NCI-H2081 treated with DMSO at 0.1 percent for 48 hours (cell line): ENCODE data around the gene RAPGEF3.

ENCODE experiments used
- DNase-seq: peaks from one replicate; lab custom pipeline; 2025; lab: John Stamatoyannopoulos, UW

Gene RAPGEF3

GRCh38 chr12:47757364-47757839 is 1.3 kb downstream of the RAPGEF3 start:
- no peak for DNase-seq

DNA sequence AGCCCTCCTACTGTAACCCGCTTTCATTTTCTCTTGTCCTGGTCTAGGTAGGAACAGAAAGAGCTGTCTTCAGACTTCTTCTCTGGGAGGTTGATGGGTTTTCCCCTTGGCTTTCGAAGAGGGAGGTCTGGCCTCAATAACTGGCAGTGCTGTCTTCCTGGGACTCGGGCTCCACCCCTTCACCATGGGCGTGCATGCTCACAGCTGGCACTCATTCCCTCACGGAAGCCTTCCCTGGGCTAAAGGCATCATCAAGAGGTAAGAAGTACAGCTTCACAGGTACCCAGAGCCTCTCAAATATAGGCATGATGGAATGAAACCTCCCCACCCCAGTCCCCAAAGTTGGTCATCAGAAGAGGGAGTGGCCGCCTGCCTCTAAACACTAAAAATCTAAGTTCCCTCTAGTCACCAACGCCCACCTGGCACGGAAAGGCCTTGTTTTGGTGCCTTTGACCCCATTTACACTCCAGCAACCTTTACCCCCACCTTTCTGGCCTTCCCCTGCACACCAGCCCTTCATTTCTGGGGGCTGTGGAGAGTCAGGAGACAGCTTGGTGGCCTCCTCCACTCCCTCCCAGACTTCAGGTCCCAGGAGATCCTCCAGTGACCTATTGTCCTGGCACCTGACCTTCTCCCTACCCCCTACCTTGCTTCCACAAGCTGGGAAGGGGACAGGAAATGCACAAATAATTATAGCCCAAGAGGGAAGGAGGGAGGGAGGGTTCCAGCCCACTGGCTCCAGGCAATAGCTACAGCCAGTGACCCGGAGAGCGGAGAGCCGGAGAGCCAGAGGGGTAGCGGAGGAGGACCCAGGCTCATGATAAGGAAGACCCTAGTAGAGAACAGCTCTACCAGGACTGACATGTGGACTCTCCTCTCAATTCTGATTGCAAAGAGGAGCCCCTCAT is 2.8 kb downstream of the RAPGEF3 start:
- no peak for DNase-seq

- no peak for DNase-seq
These were observed 3.8 kb downstream of the RAPGEF3 start for GRCh38 chr12:47754881-47755280.

- no peak for DNase-seq
These were observed 4.6 kb downstream of the RAPGEF3 start for GRCh38 chr12:47754126-47754525.

DNA sequence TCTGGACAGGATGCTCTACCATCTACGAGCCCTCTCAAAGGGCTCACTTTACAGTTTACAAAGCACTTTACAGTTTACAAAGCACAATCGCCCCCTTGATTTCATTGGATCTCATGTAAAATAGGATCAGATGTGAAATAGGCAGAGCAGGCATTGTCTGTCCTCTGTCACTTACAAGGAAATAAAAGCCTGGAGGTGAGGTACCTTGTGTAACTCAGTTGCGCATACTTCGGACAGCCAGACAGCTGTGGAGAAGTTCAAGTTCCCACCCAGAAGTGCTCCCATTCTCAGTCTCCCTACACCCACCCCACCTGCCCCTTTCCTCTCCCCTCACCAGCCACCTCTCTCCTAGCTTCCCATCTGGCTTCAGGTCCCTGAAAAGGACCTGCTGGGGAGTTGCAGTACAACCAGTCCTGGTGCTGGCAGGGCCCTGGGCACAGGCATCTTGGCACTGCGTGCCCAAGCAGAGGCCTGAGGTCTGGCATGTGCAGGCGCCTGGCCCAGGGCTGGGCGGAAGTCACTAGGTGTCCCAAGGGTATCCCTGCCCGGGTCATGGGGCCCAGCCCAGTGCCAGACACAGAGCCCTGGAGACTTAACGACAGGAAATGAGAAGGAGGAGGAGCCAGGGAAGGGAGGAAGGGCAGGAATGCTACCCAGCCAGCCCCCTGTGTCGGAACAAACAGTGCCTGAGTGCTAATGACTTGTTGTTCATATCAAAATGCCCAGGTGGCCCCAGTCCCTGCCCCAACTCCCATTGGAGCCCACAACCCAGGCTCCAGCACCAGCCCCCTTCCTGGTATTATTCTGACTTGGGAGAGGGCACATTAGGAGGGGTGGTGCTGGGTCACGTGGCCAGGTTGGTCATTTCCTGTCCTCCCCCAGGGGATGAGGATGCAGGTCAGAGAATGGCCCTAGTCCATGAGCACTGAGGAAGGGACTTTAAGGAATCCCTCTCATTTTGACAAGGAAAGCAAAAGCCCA is 5.4 kb downstream of the RAPGEF3 start:
- no peak for DNase-seq

- DNase-seq, result no peak
These were observed 6.1 kb downstream of the RAPGEF3 start for GRCh38 chr12:47752552-47752951.

GRCh38 chr12:47752121-47752520 is 6.6 kb downstream of the RAPGEF3 start:
- DNase-seq, result no peak

- no peak for DNase-seq
These were observed 7.1 kb downstream of the RAPGEF3 start for GRCh38 chr12:47751561-47751960.

DNA sequence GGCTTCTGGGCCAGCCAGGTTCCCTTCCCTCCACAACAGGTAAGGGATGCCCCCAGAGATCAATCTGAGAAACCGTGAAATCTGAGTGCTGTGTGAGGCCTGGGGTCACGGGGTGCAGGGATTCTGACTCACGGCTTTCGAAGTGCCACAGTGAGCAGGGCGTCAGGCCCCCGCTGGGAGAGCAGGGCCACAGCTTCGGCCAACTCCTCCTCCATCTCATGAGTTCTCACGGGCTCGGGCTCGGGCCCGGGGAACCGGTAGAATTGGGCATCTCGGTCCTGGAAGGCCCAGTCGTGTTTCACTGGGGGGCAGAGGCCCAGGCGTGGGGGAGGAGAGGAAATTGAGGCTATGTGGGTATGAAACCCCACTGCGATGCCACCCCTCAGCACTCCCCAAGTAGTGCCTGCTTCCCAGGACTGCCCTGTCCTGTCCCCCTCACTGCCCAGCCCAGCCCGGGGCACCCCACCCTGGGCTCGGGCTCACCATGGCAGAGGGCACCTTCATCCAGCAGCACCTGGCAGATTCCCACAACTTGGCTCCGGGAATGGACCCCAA is 7.7 kb downstream of the RAPGEF3 start:
- no peak for DNase-seq

DNA sequence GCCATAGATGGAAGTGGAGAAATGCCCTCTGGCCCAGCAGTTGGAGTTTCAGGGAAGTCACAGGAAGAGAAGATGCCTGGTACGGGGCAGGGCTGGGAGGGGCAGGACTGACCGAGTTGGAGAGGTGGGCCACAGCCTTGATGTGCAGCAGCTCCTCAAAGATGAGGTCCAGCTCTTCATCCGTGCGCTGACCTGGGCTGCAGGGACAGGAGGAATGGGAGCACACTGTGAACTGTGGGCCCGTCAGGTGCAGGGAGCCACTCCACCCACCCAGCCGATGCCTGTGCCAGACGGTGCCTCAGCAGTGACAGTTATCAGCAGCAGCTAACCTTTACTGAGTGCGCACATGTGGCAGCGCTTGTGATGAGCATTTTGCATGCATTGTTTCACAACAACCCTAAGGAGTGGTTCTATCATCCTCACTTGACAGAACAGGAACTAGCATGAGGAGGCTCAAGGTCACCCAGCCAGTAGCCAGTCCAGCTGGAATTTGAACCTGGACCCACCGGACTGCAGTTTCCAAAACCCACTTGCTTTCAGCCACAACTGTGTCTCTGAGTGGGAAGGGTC is 8.4 kb downstream of the RAPGEF3 start:
- no peak for DNase-seq

- no peak for DNase-seq
These were observed 9.8 kb downstream of the RAPGEF3 start for GRCh38 chr12:47748899-47749298.

GRCh38 chr12:47748507-47748828 is 10.2 kb downstream of the RAPGEF3 start:
- DNase-seq, result no peak

- DNase-seq, result no peak
These were observed 10.8 kb downstream of the RAPGEF3 start for GRCh38 chr12:47747596-47748506.

GRCh38 chr12:47747126-47747525 is 11.6 kb downstream of the RAPGEF3 start:
- DNase-seq, result no peak

GRCh38 chr12:47746523-47746922 is 12.2 kb downstream of the RAPGEF3 start:
- no peak for DNase-seq

DNA sequence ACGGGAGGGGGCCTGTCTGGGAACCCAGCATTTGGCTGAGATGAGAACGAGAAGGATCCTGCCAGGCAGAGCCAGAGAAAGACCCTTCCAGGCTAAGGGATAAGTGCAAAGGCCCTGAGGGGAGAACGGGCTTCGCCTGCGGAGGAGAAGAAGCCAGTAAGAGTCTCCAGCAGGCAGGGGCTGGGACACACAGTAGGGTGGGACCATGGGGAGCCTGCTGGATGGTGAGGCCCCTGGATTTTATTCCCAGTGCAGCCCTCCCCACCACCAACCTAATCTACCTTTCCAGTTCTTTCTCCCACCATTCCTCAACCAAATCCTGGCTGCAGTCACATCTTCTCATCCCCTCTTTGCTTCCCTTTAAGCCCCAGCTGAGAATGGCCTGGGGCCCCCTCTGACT is 12.6 kb downstream of the RAPGEF3 start:
- DNase-seq, result no peak

- DNase-seq, result no peak
These were observed 13.1 kb downstream of the RAPGEF3 start for GRCh38 chr12:47745485-47746041.

- no peak for DNase-seq
These were observed 13.8 kb downstream of the RAPGEF3 start for GRCh38 chr12:47744778-47745436.

DNA sequence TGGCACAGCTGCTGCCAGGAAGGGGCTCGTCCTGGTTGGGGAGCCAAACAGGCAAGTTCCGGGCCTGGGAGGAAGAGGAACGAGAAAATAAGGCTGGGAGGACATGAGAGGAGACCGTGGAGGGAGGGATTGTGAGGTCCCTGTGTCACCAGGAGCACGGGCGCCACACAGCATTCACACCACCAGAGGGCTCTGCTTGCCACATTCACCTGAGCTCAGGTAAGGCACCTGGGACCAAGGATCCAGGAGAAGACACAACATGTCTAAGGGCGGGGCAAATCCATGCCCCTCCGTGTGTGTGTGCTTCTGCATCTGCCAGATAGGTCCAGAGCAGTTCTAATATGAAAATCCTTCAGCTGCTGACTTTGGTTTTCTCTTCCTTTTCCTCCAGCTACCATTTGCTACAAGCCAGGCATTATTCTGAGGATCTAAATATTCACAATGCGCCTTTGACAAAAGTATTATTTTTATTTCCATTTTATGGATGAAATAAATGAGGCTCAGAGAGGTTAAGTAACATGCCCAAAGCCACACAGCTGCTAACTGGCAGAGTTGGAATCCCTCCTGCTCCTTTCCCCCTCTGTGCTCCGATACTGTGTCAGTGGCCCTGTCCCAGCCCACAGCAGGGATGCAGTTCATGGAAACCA is 14.6 kb downstream of the RAPGEF3 start:
- peak; percentile 12 for DNase-seq
